Fibroblast of lung (primary cell): ENCODE data around the gene PKNOX2.

Experiments
- EZH2 ChIP-seq: IDR thresholded peaks from 2 replicates; pipeline ENCODE4 v1.5.1; 2012; ENCODE audit warnings: low read length, control low read depth, mild to moderate bottlenecking; ENCODE audit errors: missing control alignments
- TF ChIP-seq, protein P1 (sequence below), 2 donors: IDR thresholded peaks in 1 of 2; conservative IDR thresholded peaks in 1 of 2; 1 replicate in 1 of 2; 2 replicates in 1 of 2; pipeline ENCODE4 v1.5.1; 2011 to 2012; ENCODE audit warnings: low read length in 2 of 2, control low read depth in 1 of 2, inconsistent platforms in 1 of 2, low read depth in 1 of 2, mild to moderate bottlenecking in 1 of 2

DNA sequence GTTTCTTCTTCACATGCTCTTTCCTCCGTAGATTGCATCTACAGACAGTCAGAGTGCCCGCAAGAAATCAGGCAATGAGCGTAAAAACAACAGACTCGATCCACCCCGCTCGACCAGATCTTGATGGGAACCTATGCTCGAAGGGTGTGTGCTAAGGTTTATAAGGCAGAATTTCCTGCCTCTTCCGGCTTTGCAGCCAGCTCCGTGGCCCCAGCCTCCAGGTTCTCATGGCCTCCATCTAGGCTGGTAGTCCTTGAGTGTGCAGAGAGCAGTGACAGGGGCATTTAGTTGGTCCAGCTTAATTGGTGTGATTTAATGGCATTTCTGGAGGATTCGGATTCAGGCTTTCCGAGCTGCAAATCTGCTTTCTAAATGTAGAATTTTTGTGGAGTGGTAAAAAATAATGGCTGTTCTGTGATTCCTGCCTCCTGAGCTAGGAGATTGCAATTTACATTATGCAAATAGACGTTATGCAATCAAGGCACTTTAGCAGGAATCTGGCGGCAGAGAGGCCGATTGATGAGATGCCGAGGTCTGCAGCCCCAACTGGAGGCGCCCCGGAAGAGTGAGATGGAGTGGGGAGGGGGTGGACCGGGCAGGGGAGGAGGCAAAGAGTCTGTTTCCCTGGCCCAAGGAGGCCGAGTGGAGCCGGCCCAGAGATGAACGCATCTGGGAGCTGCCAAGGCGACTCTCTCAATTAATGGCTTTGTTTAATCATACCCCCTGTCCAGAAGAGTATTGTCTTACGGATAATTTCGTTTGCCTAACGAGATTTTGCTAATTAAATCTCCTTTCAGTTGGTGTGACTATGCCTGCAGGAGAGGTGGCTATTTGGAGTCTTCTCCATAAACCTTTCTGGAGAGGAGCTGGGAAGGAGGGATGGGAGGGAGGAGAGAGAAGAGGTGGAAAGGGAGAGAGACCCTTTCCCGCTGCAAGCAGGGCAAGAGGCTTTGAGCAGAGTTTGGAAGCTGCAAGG is 75.3 kb downstream of the PKNOX2 start:
- TF ChIP-seq, protein P1, sequence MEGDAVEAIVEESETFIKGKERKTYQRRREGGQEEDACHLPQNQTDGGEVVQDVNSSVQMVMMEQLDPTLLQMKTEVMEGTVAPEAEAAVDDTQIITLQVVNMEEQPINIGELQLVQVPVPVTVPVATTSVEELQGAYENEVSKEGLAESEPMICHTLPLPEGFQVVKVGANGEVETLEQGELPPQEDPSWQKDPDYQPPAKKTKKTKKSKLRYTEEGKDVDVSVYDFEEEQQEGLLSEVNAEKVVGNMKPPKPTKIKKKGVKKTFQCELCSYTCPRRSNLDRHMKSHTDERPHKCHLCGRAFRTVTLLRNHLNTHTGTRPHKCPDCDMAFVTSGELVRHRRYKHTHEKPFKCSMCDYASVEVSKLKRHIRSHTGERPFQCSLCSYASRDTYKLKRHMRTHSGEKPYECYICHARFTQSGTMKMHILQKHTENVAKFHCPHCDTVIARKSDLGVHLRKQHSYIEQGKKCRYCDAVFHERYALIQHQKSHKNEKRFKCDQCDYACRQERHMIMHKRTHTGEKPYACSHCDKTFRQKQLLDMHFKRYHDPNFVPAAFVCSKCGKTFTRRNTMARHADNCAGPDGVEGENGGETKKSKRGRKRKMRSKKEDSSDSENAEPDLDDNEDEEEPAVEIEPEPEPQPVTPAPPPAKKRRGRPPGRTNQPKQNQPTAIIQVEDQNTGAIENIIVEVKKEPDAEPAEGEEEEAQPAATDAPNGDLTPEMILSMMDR (conservative IDR thresholded peaks at IDR 0.05 in 1 of 2, IDR thresholded peaks at IDR 0.05 in 1 of 2; ENCODE audit: low read depth in 1 of 2, low read length in 2 of 2) = no peak
- TF ChIP-seq EZH2 = no peak
